COR-L47 (cell line): ENCODE results near the gene MAGOH.

ENCODE experiments used
- DNase-seq: peaks from one replicate; lab custom pipeline; 2025; lab: John Stamatoyannopoulos, UW

MAGOH gene

DNA sequence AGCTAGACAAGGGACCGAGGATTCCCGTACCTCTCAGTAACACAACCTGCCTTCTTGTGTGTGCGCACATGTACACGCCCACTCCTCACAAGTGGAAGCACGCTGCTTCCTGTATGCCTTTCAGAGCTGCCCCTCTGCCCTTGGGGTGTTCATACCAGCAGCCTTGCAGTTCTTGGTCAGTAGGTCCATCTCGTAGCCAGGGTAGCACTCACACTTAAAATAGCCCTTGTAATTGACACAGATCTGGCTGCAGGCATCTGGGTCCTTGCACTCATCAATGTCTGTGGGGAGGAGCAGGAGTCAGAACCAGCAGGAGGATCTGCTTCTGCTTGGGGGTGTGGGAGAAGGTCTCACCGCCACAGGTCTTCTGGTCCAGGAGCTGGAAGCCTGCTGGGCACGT lies 32.6 kb upstream of the MAGOH start:
- no peak for DNase-seq

GRCh38 chr1:53270107-53270506 lies 31.8 kb upstream of the MAGOH start:
- DNase-seq: no peak

DNA sequence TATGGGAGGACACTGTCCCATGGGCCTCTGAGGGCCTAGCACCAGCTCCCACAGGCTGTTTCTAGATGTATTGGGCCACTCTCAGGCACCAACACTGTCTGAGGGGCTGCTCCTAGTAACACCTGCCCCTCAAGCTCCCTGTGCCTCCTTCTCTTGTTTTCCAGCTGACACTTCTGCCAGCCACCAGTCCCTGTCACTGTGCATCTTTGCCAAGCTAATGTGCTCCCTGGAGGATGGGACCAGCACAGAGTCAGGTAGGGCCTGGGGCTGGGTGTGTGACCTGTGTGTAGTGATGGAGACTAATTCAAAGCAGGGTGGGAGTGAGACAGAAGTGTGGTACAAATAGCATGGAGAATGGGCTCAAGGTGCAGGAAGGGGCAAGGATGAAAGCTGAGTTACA lies 29.4 kb upstream of the MAGOH start:
- no peak for DNase-seq

- DNase-seq: peak; percentile 8
Measured at GRCh38 chr1:53266038-53266437, 27.7 kb upstream of the MAGOH start.

DNA sequence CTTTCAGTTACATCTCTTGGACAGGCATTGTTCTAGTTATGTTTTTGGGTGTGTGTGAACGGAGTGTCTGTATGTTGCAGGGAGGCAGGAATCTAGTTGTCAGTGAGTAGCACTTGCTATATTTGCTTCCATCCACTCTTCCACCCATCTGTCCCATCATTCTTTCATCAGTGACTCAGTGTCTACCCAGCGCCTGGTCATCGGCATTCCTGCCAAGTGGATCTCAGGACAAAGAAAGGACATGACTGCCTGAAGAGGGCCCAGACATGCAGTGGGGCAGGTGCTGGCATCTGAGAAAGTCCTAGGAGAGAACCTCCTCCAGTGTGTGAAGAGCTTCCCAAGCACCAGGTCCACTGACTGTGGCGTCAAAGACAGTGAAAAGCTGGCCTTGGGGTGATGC lies 27.3 kb upstream of the MAGOH start:
- DNase-seq: no peak

- DNase-seq: no peak
Measured at GRCh38 chr1:53264048-53264447, 25.7 kb upstream of the MAGOH start.

DNA sequence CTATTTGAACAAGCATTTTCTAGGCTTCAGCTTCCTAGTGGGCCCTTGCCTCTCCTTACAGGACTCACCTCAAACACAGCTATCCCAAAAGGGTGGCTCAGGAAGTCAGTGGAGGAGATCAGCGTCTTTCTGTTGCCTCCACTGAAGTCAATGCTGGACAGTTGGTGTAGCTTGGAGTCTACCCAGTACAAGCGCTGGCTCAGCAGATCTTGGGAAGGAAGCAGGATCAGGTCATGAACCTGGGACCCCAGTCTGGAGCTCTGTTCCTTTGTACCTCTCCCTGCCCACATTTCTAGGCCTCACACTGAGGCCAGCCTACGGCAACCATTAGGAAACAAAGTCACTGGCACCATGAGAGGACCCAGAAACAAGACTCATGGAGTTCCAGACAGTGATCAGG lies 23.7 kb upstream of the MAGOH start:
- DNase-seq: no peak

GRCh38 chr1:53260631-53261247 lies 22.4 kb upstream of the MAGOH start:
- no peak for DNase-seq

DNA sequence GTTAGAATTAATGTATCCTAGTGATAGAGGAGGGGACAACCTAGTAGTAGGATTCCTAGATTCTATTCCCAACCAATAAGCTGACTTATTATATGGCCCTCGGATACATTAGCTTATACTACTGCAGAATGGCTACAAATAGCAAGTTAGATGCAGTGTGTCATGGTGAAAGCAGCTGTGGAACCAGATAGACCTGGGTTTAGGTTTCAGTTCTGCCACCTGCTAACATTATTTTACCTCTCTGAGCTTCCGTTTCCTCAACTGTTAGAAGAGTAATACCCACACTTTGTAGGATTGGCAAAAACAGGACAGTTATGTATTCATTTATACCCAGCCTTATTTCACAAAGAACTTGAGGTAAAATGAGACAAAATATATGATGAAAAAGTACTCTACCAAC lies 21.6 kb upstream of the MAGOH start:
- no peak for DNase-seq

GRCh38 chr1:53258216-53258615 lies 19.9 kb upstream of the MAGOH start:
- DNase-seq: no peak

DNA sequence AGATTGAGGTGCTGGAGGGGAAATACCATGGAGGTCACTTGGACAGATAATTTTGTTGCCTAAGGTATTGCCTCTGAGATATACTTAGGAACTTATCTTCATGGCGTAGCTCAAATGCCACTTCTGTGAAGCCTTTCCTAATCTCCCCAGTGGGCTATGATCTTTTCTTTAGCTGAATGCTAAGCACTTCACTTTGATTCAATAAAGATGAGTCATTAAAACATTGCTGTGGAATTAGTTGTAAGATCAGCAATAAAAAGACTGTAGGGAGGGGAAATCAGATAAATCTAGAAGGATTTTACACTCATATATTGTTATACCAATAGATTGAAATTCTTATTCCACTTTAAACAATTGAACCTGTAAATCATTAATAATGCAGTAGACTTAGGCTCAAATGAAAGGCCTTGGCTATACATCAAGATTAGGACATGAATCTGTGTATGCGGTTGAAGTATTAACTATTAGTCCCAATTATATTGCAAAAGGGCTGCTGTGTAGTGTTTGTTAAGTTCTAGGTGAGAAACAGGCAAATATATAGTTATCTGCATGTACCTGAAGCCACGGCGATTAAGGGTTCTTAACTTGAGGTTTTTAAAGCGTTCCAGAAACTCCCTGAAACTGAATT lies 19.2 kb upstream of the MAGOH start:
- DNase-seq: no peak

- DNase-seq: no peak
Measured at GRCh38 chr1:53256511-53257453, 18.5 kb upstream of the MAGOH start.

DNA sequence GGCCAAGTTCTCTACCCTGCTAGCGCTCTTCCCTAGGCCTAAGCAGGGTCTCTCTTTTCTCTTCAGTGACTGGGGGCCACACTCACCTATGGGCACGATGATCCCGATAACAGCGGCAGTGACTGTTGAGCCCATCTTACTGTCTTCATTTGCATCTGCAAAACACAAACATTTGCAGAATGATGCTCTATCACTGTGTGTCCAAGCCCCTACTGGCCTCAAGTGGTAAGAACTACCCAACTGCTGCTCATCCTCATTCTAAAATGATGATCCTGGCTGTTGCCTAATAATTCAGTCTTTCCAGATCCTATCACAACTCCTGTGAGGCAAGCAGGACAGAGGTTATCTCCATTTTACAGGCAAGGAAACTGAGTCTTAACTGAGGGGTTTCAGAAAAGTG lies 16.7 kb upstream of the MAGOH start:
- no peak for DNase-seq

GRCh38 chr1:53254011-53254640 lies 15.8 kb upstream of the MAGOH start:
- no peak for DNase-seq

DNA sequence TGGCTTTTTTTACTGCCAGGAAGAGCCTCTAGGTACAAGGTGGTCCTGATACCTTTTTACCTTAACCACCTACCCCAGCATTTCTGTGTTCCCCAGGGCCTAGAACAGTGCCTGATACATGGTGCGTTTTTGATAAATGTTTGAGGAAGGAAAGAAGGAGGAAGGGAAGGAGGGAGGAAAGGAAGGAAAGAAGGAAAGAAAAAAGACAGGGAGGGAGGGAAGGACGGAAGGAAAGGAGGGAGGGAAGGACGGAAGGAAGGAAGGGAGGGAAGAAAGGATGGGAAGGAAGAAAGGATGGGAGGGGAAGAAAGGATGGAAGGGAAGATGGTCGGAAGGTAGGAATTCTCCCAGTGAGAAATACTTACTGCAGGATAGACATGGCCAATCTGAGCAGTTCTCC lies 12.0 kb upstream of the MAGOH start:
- DNase-seq: no peak

DNA sequence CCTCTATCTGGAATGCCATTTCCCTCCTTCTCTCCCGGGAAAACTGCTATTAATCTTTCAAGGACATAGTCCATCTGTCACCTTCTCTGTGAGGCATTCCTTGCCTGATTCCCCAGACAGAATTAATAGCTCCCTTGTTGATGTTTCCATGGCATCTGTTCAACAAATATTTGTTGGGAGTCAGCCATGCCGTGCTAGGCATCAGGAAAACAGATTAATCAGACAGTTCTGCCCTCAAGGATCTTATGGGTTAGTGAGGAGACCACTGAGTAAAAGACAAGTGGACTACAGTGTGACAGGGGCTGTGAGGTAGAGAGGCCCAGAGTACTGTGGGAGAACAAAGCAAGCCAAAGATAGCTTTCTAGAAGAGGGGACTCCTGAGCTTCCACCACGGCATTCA lies 11.4 kb upstream of the MAGOH start:
- DNase-seq: no peak

DNA sequence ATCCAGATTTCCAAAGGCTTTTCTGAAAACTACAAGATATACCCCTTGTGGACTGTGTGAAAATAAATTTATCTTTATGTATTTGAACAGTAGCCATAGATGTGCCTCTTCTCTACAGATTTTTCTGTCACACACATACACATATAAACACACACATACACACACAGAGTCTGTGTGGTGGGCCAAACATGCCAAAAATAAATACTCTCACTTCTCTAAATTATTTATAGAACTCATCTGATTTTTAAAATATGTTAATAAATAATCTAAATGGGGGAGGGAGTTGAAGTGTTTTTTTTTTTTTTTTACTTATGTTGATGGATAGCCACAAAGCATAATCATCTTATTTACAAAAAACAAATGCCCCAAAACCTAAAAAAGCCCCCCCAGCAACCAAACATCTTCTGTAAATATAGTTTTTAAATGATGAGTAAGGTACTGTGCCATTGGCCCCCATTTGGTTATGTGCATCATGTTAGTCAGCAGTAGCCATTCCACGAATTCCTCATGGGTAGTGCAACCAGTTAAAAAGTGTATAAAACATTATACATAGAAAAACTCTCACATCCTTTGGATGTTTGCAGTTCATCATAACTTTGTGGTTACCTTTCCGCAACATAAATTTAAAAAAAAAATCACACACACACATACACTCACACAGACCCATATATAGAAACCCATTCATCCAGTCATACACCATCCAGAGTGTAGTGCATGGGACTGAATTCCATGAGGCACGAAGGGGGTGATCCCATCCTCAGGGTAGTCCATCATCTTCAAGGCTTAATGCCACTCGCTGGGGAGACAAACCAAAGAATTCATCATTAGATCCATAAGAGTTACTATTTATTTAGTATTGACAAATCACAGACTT lies 8.2 kb upstream of the MAGOH start:
- no peak for DNase-seq

DNA sequence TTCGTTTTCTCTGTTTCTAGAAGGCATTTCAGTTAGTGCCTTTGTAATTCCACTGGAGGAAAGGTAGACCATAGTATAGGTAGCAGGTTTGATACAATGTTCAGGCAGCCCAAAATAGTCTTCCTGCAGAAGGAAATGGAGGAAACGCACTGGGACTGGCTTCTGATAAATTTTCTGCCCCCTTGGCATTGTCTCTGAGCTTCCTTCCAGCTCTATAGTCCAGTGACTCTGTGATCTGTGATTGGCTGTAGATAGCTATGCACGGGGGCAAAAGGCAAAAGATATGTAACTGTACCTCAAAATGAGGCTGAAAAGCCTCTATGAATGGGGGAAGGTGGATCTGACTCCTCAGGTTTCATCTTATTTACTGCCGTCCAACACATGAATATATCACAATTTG lies 5.8 kb upstream of the MAGOH start:
- no peak for DNase-seq

GRCh38 chr1:53242381-53242780 lies 4.1 kb upstream of the MAGOH start:
- no peak for DNase-seq

DNA sequence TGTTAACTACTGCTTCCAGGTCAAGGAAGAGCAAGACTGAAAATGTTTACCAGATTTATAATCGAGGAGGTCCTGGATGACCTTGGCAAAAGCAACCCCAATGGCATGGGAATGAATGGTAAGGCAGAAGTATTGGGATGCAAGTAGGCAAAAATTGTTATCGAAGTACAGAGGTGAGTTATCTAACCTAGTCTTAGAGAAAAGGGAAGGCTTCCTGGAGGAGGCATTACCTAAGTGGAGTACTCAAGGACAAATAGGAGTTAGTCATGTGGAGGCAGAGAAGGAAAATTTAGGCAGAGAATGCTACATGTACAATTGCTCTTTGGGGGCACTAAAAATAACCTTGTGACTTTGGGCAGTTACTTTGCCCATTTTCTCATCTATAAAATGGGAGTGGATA lies 3.5 kb upstream of the MAGOH start:
- DNase-seq: no peak

- DNase-seq: no peak
Measured at GRCh38 chr1:53237638-53238037, 680 bp downstream of the MAGOH start.

GRCh38 chr1:53220962-53221286 lies 17.4 kb downstream of the MAGOH start:
- DNase-seq: no peak
